Measurements from ENCODE around the gene NHLRC3.
"Not testable (repeated sequence)": the region's sequence is repeated elsewhere in the genome, so short reads cannot be mapped to it uniquely, and the experiment has no call there.

NHLRC3 gene

GRCh38 chr13:39037880-39038568 lies at the start of gene NHLRC3, which contains the start of gene PROSER1:
TSS of gene NHLRC3 (plus strand) at chr13:39038456. CDS start at chr13:39038640, 184 bp downstream.
TSS of gene PROSER1 (minus strand) at chr13:39038089. CDS start at chr13:39037242, 847 bp downstream.
- Histone ChIP-seq H3K9ac (ENCODE audit: low read depth in 1 of 2, low read length in 2 of 2) (peak within 1 kb of the TSS; percentile 67 to 84), H3K4me3 (ENCODE audit: low read depth in 1 of 2, low read length in 2 of 2) (peak within 1 kb of the TSS; percentile 100), H3K36me3 (ENCODE audit: control insufficient read depth in 1 of 2, insufficient read depth in 2 of 2, low read length in 2 of 2) (no peaks in the 10 kb centered on the region), H3K4me1 (ENCODE audit: control insufficient read depth in 1 of 2, insufficient read depth in 2 of 2, low read length in 2 of 2) (peaks cover 20 to 21% of the 10 kb centered on the region in 2 donors), H3K27me3 (ENCODE audit: control insufficient read depth in 1 of 2, insufficient read depth in 2 of 2, low read length in 2 of 2) (no peaks in the 10 kb centered on the region), H3K9me3 (ENCODE audit: control insufficient read depth in 1 of 2, low read length in 2 of 2) (no peaks in the 10 kb centered on the region), H3K27ac (ENCODE audit: low read depth, low read length) (peak within 1 kb of the TSS; percentile 72)

GRCh38 chr13:38990693-38991092 lies 47.6 kb upstream of the NHLRC3 start, which contains the start of gene STOML3:
TSS of gene STOML3 (minus strand) at chr13:38990831. CDS start at chr13:38990721, 110 bp downstream.
- no peaks in the 10 kb centered on the region for H3K27me3 ChIP-seq (ENCODE audit: control insufficient read depth in 1 of 2, insufficient read depth in 2 of 2, low read length in 2 of 2)
- no peak within 1 kb of the TSS for H3K4me3 ChIP-seq (ENCODE audit: low read depth in 1 of 2, low read length in 2 of 2)
- no peak within 1 kb of the TSS for H3K9ac ChIP-seq (ENCODE audit: low read depth in 1 of 2, low read length in 2 of 2)
- no peak within 1 kb of the TSS for H3K27ac ChIP-seq (ENCODE audit: low read depth, low read length)
- no peaks in the 10 kb centered on the region for H3K36me3 ChIP-seq (ENCODE audit: control insufficient read depth in 1 of 2, insufficient read depth in 2 of 2, low read length in 2 of 2)
- no peaks in the 10 kb centered on the region for H3K9me3 ChIP-seq (ENCODE audit: control insufficient read depth in 1 of 2, low read length in 2 of 2)
- no peaks in the 10 kb centered on the region for H3K4me1 ChIP-seq (ENCODE audit: control insufficient read depth in 1 of 2, insufficient read depth in 2 of 2, low read length in 2 of 2)

GRCh38 chr13:38993381-38993780 lies 44.9 kb upstream of the NHLRC3 start:
- H3K27ac ChIP-seq (ENCODE audit: low read depth, low read length): no peak overlapping the region
- no peak overlapping the region for H3K9ac ChIP-seq (ENCODE audit: low read depth in 1 of 2, low read length in 2 of 2)

GRCh38 chr13:38998739-38999138 lies 39.5 kb upstream of the NHLRC3 start:
- no peaks in the 10 kb centered on the region for H3K9me3 ChIP-seq (ENCODE audit: control insufficient read depth in 1 of 2, low read length in 2 of 2)
- H3K4me3 ChIP-seq (ENCODE audit: low read depth in 1 of 2, low read length in 2 of 2): no peak overlapping the region
- no peaks in the 10 kb centered on the region for H3K4me1 ChIP-seq (ENCODE audit: control insufficient read depth in 1 of 2, insufficient read depth in 2 of 2, low read length in 2 of 2)

More at GRCh38 chr13:38993381-38993780, 44.9 kb upstream of the NHLRC3 start:
- H3K27me3 ChIP-seq (ENCODE audit: control insufficient read depth in 1 of 2, insufficient read depth in 2 of 2, low read length in 2 of 2): no peaks in the 10 kb centered on the region
- H3K36me3 ChIP-seq (ENCODE audit: control insufficient read depth in 1 of 2, insufficient read depth in 2 of 2, low read length in 2 of 2): no peaks in the 10 kb centered on the region
- H3K4me1 ChIP-seq (ENCODE audit: control insufficient read depth in 1 of 2, insufficient read depth in 2 of 2, low read length in 2 of 2): no peaks in the 10 kb centered on the region
- no peaks in the 10 kb centered on the region for H3K9me3 ChIP-seq (ENCODE audit: control insufficient read depth in 1 of 2, low read length in 2 of 2)
- H3K4me3 ChIP-seq (ENCODE audit: low read depth in 1 of 2, low read length in 2 of 2): no peak overlapping the region

GRCh38 chr13:39006371-39007111 lies 31.7 kb upstream of the NHLRC3 start:
- H3K4me1 ChIP-seq (ENCODE audit: control insufficient read depth in 1 of 2, insufficient read depth in 2 of 2, low read length in 2 of 2); H3K27me3 ChIP-seq (ENCODE audit: control insufficient read depth in 1 of 2, insufficient read depth in 2 of 2, low read length in 2 of 2); H3K4me3 ChIP-seq (ENCODE audit: low read depth in 1 of 2, low read length in 2 of 2); H3K27ac ChIP-seq (ENCODE audit: low read depth, low read length); H3K9ac ChIP-seq (ENCODE audit: low read depth in 1 of 2, low read length in 2 of 2); H3K9me3 ChIP-seq (ENCODE audit: control insufficient read depth in 1 of 2, low read length in 2 of 2): not testable (repeated sequence)
- peaks cover 8 to 29% of the 10 kb centered on the region in 2 donors for H3K36me3 ChIP-seq (ENCODE audit: control insufficient read depth in 1 of 2, insufficient read depth in 2 of 2, low read length in 2 of 2)

More at GRCh38 chr13:38998739-38999138, 39.5 kb upstream of the NHLRC3 start:
- H3K27me3 ChIP-seq (ENCODE audit: control insufficient read depth in 1 of 2, insufficient read depth in 2 of 2, low read length in 2 of 2): no peaks in the 10 kb centered on the region
- H3K36me3 ChIP-seq (ENCODE audit: control insufficient read depth in 1 of 2, insufficient read depth in 2 of 2, low read length in 2 of 2): no peaks in the 10 kb centered on the region
- H3K9ac ChIP-seq (ENCODE audit: low read depth in 1 of 2, low read length in 2 of 2): no peak overlapping the region
- no peak overlapping the region for H3K27ac ChIP-seq (ENCODE audit: low read depth, low read length)

- no peaks in the 10 kb centered on the region for H3K9me3 ChIP-seq (ENCODE audit: control insufficient read depth in 1 of 2, low read length in 2 of 2)
- no peak overlapping the region for H3K4me3 ChIP-seq (ENCODE audit: low read depth in 1 of 2, low read length in 2 of 2)
- no peak overlapping the region for H3K27ac ChIP-seq (ENCODE audit: low read depth, low read length)
- H3K36me3 ChIP-seq (ENCODE audit: control insufficient read depth in 1 of 2, insufficient read depth in 2 of 2, low read length in 2 of 2): peaks cover 44 to 81% of the 10 kb centered on the region in 2 donors
- no peaks in the 10 kb centered on the region for H3K27me3 ChIP-seq (ENCODE audit: control insufficient read depth in 1 of 2, insufficient read depth in 2 of 2, low read length in 2 of 2)
- no peaks in the 10 kb centered on the region for H3K4me1 ChIP-seq (ENCODE audit: control insufficient read depth in 1 of 2, insufficient read depth in 2 of 2, low read length in 2 of 2)
- H3K9ac ChIP-seq (ENCODE audit: low read depth in 1 of 2, low read length in 2 of 2): no peak overlapping the region
Observed at GRCh38 chr13:39012608-39013007, 25.6 kb upstream of the NHLRC3 start.

GRCh38 chr13:39013462-39013861 lies 24.8 kb upstream of the NHLRC3 start:
- Histone ChIP-seq H3K27ac (ENCODE audit: low read depth, low read length) (no peak overlapping the region), H3K4me3 (ENCODE audit: low read depth in 1 of 2, low read length in 2 of 2) (no peak overlapping the region), H3K9me3 (ENCODE audit: control insufficient read depth in 1 of 2, low read length in 2 of 2) (no peaks in the 10 kb centered on the region), H3K9ac (ENCODE audit: low read depth in 1 of 2, low read length in 2 of 2) (no peak overlapping the region), H3K36me3 (ENCODE audit: control insufficient read depth in 1 of 2, insufficient read depth in 2 of 2, low read length in 2 of 2) (peaks cover 47 to 80% of the 10 kb centered on the region in 2 donors), H3K27me3 (ENCODE audit: control insufficient read depth in 1 of 2, insufficient read depth in 2 of 2, low read length in 2 of 2) (no peaks in the 10 kb centered on the region), H3K4me1 (ENCODE audit: control insufficient read depth in 1 of 2, insufficient read depth in 2 of 2, low read length in 2 of 2) (no peaks in the 10 kb centered on the region)

- Histone ChIP-seq H3K4me3 (ENCODE audit: low read depth in 1 of 2, low read length in 2 of 2) (no peak overlapping the region), H3K27me3 (ENCODE audit: control insufficient read depth in 1 of 2, insufficient read depth in 2 of 2, low read length in 2 of 2) (no peaks in the 10 kb centered on the region), H3K27ac (ENCODE audit: low read depth, low read length) (no peak overlapping the region), H3K9me3 (ENCODE audit: control insufficient read depth in 1 of 2, low read length in 2 of 2) (no peaks in the 10 kb centered on the region), H3K4me1 (ENCODE audit: control insufficient read depth in 1 of 2, insufficient read depth in 2 of 2, low read length in 2 of 2) (no peaks in the 10 kb centered on the region), H3K36me3 (ENCODE audit: control insufficient read depth in 1 of 2, insufficient read depth in 2 of 2, low read length in 2 of 2) (peaks cover 43 to 66% of the 10 kb centered on the region in 2 donors), H3K9ac (ENCODE audit: low read depth in 1 of 2, low read length in 2 of 2) (no peak overlapping the region)
Observed at GRCh38 chr13:39016087-39016486, 22.2 kb upstream of the NHLRC3 start.

GRCh38 chr13:39016787-39017186 lies 21.5 kb upstream of the NHLRC3 start:
- H3K9me3 ChIP-seq (ENCODE audit: control insufficient read depth in 1 of 2, low read length in 2 of 2): no peaks in the 10 kb centered on the region
- no peaks in the 10 kb centered on the region for H3K27me3 ChIP-seq (ENCODE audit: control insufficient read depth in 1 of 2, insufficient read depth in 2 of 2, low read length in 2 of 2)
- no peak overlapping the region for H3K4me3 ChIP-seq (ENCODE audit: low read depth in 1 of 2, low read length in 2 of 2)
- no peaks in the 10 kb centered on the region for H3K4me1 ChIP-seq (ENCODE audit: control insufficient read depth in 1 of 2, insufficient read depth in 2 of 2, low read length in 2 of 2)
- H3K9ac ChIP-seq (ENCODE audit: low read depth in 1 of 2, low read length in 2 of 2): no peak overlapping the region
- H3K27ac ChIP-seq (ENCODE audit: low read depth, low read length): no peak overlapping the region
- peaks cover 38 to 61% of the 10 kb centered on the region in 2 donors for H3K36me3 ChIP-seq (ENCODE audit: control insufficient read depth in 1 of 2, insufficient read depth in 2 of 2, low read length in 2 of 2)

GRCh38 chr13:39020853-39021462 lies 17.3 kb upstream of the NHLRC3 start:
- H3K4me3 ChIP-seq (ENCODE audit: low read depth in 1 of 2, low read length in 2 of 2): no peak overlapping the region
- H3K4me1 ChIP-seq (ENCODE audit: control insufficient read depth in 1 of 2, insufficient read depth in 2 of 2, low read length in 2 of 2): no peaks in the 10 kb centered on the region
- no peak overlapping the region for H3K27ac ChIP-seq (ENCODE audit: low read depth, low read length)
- H3K9me3 ChIP-seq (ENCODE audit: control insufficient read depth in 1 of 2, low read length in 2 of 2): no peaks in the 10 kb centered on the region
- H3K9ac ChIP-seq (ENCODE audit: low read depth in 1 of 2, low read length in 2 of 2): no peak overlapping the region
- no peaks in the 10 kb centered on the region for H3K27me3 ChIP-seq (ENCODE audit: control insufficient read depth in 1 of 2, insufficient read depth in 2 of 2, low read length in 2 of 2)
- peaks cover 24 to 60% of the 10 kb centered on the region in 2 donors for H3K36me3 ChIP-seq (ENCODE audit: control insufficient read depth in 1 of 2, insufficient read depth in 2 of 2, low read length in 2 of 2)
